Gastrocnemius medialis (tissue), 4 donors: ENCODE results near the gene BPGM. TPM values are rescaled to one million over a fixed set of nuclear protein-coding genes. Genes with fewer than 3 reads are reported as not detected.

Source experiments
- ATAC-seq, 2 donors: fragments of 150-250 bp; one replicate each; pipeline ENCODE4 v1.9.1; 2016
- DNase-seq, 2 donors: peaks; one replicate each; pipeline ENCODE4 v3.0.0-alpha.2; 2019
- H3K27ac ChIP-seq, 4 donors: fragments of 200-600 bp; sonication (generic); 1 replicate in 1 of 4; 2 replicates in 3 of 4; pipeline ENCODE4 v1.5.1; 2016 to 2018; ENCODE audit warnings: mild to moderate bottlenecking in 2 of 4, moderate library complexity in 1 of 4
- H3K27me3 ChIP-seq, 3 donors: fragments of 200-600 bp; sonication (generic) in 2 of 3; 1 replicate in 1 of 3; 2 replicates in 2 of 3; pipeline versions ENCODE4 v1.5.1 to v1.6.0; 2016 to 2019; ENCODE audit warnings: mild to moderate bottlenecking in 1 of 3, moderate library complexity in 1 of 3
- H3K36me3 ChIP-seq, 2 donors: fragments of 200-600 bp; sonication (generic) in 1 of 2; one replicate each; pipeline ENCODE4 v1.5.1; 2017 to 2018
- H3K4me1 ChIP-seq, 2 donors: fragments of 200-600 bp; sonication (generic) in 1 of 2; one replicate each; pipeline ENCODE4 v1.5.1; 2016 to 2017; ENCODE audit warnings: mild to moderate bottlenecking in 2 of 2
- H3K4me3 ChIP-seq, 4 donors: fragments of 200-600 bp; sonication (generic) in 3 of 4; 1 replicate in 1 of 4; 2 replicates in 3 of 4; pipeline ENCODE4 v1.5.1; 2016 to 2019; ENCODE audit warnings: mild to moderate bottlenecking in 2 of 4
- H3K9me3 ChIP-seq, 3 donors: fragments of 200-600 bp; sonication (generic) in 2 of 3; 1 replicate in 1 of 3; 2 replicates in 2 of 3; pipeline ENCODE4 v1.5.1; 2016 to 2019
- POLR2A ChIP-seq, 2 donors: fragments of 450-650 bp; IDR thresholded peaks; one replicate each; pipeline ENCODE4 v1.6.1; 2017; ENCODE audit warnings: antibody characterized with exemption in 2 of 2, mild to moderate bottlenecking in 2 of 2, moderate library complexity in 2 of 2
- in situ Hi-C, 4 donors: fragments of 200-750 bp; cut with MboI; loops; one replicate each; pipeline versions ENCODE4 v1.15.0 to v1.8.0; 2017; ENCODE audit warnings: low sequenced_read_pairs in 4 of 4
- intact Hi-C: fragments of 100-400 bp; cut with DNase I; formaldehyde crosslinking; loops from one replicate; pipeline ENCODE4 v1.15.1; 2023; ENCODE audit warnings: low total_unique reads
- total RNA-seq, 4 donors: library from RNA; depleted of rRNA; stranded (reverse); fragments of >200 nt; gene quantifications; one replicate each; pipeline versions ENCODE4 v1.1.0 to v1.2.3, GENCODE V29; 2016
- TF ChIP-seq, protein P1 (sequence below), 5 experiments: fragments of 450-650 bp in 3 of 5; fragments of 200-600 bp in 2 of 5; sonication (generic) in 2 of 5; IDR thresholded peaks in 4 of 5; conservative IDR thresholded peaks in 1 of 5; 1 replicate in 4 of 5; 2 replicates in 1 of 5; pipeline ENCODE4 v1.5.1; 2016 to 2019; ENCODE audit warnings: antibody characterized with exemption in 5 of 5, mild to moderate bottlenecking in 3 of 5, moderate library complexity in 3 of 5

BPGM gene
- total RNA-seq, 4 donors from 2014 or later, result 11.3 to 24.5 (median 13.6) TPM

DNA sequence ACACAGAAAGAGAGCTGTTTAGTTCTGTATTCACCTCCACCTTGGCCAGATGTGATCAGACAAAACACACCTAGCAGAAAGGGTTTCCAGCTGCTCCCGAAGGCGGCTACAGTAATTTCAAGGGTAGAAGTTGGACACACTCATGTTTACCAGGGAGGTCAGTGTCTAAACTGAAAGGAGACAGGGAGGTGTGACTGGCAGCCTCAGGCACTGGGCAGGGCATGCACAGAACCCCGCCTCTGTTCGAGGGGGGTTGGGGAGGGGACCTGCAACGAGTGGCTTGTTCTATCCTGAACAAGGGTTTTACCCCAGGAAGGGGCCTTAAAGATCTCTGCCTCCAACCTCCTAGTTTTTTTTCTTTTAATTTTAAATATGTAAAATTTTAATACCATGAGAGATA lies 49.6 kb downstream of the BPGM start:
- in situ Hi-C loops (loop anchor here in 2 of 4 donors (25.0 kb wide), 1 partner anchor 266 kb away; no protein-coding TSS in a partner anchor), intact Hi-C loops (loop anchor here (10.0 kb wide), 1 partner anchor 199 kb away; no protein-coding TSS in a partner anchor)
- Histone ChIP-seq H3K27me3 (no peaks in the 10 kb centered on the region), H3K4me3 (no peak overlapping the region), H3K9me3 (no peaks in the 10 kb centered on the region), H3K36me3 (no peaks in the 10 kb centered on the region), H3K4me1 (no peaks in the 10 kb centered on the region), H3K27ac (peak overlapping the region; percentile 26 to 67 (median 49))
- ATAC-seq (no peak), DNase-seq (no peak)
- no peak for TF ChIP-seq POLR2A (IDR thresholded peaks at IDR 0.05)

DNA sequence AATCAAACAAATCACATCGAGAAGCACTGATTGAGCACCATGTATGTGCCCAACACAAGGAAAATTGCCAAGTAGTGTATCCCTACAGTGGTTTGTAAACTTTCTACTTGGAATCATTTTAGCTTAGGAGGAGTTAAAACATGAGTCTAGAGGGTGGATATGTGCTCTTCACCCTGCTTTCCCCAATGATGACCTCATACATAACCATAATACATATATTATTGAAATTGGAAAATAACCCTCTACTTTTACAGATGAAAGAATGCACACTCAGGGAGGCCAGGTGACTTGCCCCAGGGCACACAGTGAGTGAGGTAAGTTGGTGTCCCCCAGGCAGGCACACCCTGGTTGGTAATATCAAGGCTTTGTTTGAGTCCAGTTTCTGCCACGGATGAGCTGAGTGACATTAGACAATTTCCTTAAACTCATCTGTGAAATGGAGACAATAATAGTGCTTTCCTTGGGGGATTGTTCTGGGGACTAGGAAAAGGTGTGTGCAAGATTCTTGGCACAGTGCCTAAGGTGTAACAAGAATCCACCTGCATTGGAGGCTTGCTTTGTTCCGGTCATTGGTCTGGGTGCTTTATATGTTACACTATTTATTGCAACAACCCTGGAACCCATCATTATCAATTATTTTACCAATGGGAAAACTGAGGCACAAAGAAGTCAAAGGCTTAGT lies 50.7 kb downstream of the BPGM start:
- intact Hi-C loops, result loop anchor here (10.0 kb wide), 1 partner anchor 197 kb away; no protein-coding TSS in a partner anchor
- ATAC-seq, result no peak
- Histone ChIP-seq H3K4me3 (no peak overlapping the region), H3K27me3 (no peaks in the 10 kb centered on the region), H3K27ac (no peak overlapping the region), H3K9me3 (no peaks in the 10 kb centered on the region), H3K4me1 (no peaks in the 10 kb centered on the region), H3K36me3 (no peaks in the 10 kb centered on the region)
- no peak for TF ChIP-seq POLR2A (IDR thresholded peaks at IDR 0.05)
- TF ChIP-seq, protein P1, sequence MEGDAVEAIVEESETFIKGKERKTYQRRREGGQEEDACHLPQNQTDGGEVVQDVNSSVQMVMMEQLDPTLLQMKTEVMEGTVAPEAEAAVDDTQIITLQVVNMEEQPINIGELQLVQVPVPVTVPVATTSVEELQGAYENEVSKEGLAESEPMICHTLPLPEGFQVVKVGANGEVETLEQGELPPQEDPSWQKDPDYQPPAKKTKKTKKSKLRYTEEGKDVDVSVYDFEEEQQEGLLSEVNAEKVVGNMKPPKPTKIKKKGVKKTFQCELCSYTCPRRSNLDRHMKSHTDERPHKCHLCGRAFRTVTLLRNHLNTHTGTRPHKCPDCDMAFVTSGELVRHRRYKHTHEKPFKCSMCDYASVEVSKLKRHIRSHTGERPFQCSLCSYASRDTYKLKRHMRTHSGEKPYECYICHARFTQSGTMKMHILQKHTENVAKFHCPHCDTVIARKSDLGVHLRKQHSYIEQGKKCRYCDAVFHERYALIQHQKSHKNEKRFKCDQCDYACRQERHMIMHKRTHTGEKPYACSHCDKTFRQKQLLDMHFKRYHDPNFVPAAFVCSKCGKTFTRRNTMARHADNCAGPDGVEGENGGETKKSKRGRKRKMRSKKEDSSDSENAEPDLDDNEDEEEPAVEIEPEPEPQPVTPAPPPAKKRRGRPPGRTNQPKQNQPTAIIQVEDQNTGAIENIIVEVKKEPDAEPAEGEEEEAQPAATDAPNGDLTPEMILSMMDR (IDR thresholded peaks at IDR 0.05 in 4 of 5, conservative IDR thresholded peaks at IDR 0.05 in 1 of 5), result no peak
- DNase-seq, result no peak
- in situ Hi-C loops, result loop anchor here in 2 of 4 donors (25.0 kb wide), 1 partner anchor 265 kb away; no protein-coding TSS in a partner anchor

DNA sequence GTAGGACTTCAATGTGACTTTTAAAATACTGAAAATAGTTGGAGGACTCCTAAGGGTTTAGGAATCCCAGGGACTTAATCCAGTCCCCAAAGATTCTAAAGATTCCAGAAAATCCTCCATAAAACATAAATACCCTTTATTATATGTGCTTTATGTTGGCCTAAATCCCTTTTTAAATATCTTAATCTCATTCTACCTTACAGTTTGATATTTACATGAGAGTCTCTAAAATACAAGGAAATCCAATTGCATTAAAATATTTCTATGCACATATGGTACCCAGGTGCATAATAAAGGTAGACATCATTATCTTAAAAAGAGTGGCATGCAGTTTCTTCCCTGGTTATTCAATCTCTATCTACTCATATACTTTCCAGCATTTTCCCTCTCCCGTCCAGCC lies 51.8 kb downstream of the BPGM start:
- DNase-seq (no peak), ATAC-seq (no peak)
- Histone ChIP-seq H3K27me3 (no peaks in the 10 kb centered on the region), H3K9me3 (no peaks in the 10 kb centered on the region), H3K36me3 (no peaks in the 10 kb centered on the region), H3K27ac (no peak overlapping the region), H3K4me3 (no peak overlapping the region), H3K4me1 (no peaks in the 10 kb centered on the region)
- TF ChIP-seq, protein P1 (IDR thresholded peaks at IDR 0.05 in 4 of 5, conservative IDR thresholded peaks at IDR 0.05 in 1 of 5), result no peak
- no peak for TF ChIP-seq POLR2A (IDR thresholded peaks at IDR 0.05)
- in situ Hi-C loops (loop anchor here in 2 of 4 donors (25.0 kb wide), 1 partner anchor 264 kb away; no protein-coding TSS in a partner anchor), intact Hi-C loops (loop anchor here (10.0 kb wide), 1 partner anchor 196 kb away; no protein-coding TSS in a partner anchor)

DNA sequence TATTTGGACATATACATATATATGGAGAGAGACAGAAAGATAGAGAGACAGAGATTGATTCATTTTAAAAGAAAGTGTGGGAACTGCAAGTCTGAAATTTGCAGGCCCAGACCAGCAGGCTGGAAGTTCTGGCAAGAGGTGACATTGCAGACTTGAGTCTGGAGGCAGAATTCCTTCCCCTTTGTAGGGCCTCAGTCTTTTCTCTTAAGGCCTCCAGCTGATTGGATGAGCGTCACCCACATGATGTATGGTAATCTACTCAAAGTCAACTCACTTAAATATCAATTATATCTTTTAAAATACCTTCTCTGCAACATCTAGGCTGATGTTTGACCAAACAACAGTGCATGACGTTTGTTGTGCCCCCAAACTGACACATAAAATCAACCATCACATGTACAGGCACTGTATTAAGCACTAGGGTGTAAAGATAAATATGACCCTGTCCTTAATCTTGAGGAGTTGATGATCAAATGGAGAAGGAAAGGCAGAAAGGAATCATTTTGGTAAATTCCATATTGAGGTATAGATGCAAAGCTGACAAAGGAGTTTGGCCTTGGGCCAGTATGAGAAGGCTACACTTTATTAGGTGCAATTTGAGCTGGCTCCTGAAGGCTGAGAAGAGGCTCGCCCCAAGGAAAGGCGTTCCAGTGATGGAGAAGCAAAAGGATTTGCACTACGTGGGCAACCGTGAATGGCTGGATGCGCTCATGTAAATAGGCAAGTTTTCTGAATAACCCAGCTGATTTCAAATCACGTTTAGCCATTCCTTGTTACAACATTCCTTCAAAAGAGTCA lies 52.6 kb downstream of the BPGM start:
- Histone ChIP-seq H3K9me3 (no peaks in the 10 kb centered on the region), H3K27ac (no peak overlapping the region), H3K4me1 (no peaks in the 10 kb centered on the region), H3K27me3 (no peaks in the 10 kb centered on the region), H3K36me3 (no peaks in the 10 kb centered on the region), H3K4me3 (no peak overlapping the region)
- intact Hi-C loops (loop anchor here (10.0 kb wide), 1 partner anchor 196 kb away; no protein-coding TSS in a partner anchor), in situ Hi-C loops (loop anchor here in 2 of 4 donors (25.0 kb wide), 1 partner anchor 263 kb away; no protein-coding TSS in a partner anchor)
- TF ChIP-seq, protein P1 (IDR thresholded peaks at IDR 0.05 in 4 of 5, conservative IDR thresholded peaks at IDR 0.05 in 1 of 5), result no peak
- no peak for TF ChIP-seq POLR2A (IDR thresholded peaks at IDR 0.05)
- no peak for ATAC-seq
- DNase-seq, result no peak

DNA sequence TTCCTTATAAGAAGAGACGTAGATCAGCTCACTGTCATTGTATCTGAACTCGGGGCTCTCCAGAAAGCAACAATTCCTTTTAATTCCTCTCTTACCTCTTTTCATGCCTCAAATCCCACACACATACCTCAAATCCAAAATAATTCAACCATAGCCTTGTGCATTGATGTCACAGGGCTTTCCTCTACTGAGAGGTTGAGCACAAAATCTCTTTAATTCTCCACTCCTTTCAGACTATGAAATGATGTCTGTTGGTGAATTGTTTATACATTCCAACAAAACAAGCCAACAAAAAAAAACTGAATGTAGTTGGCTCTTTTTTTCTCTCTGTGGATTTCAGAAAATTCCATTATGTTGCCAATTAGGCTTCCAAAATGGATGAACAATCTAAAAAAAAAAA lies 53.2 kb downstream of the BPGM start:
- TF ChIP-seq, protein P1 (IDR thresholded peaks at IDR 0.05 in 4 of 5, conservative IDR thresholded peaks at IDR 0.05 in 1 of 5), result no peak
- TF ChIP-seq POLR2A (IDR thresholded peaks at IDR 0.05), result no peak
- Histone ChIP-seq H3K9me3 (no peaks in the 10 kb centered on the region), H3K27me3 (no peaks in the 10 kb centered on the region), H3K4me3 (no peak overlapping the region), H3K27ac (no peak overlapping the region), H3K36me3 (no peaks in the 10 kb centered on the region), H3K4me1 (no peaks in the 10 kb centered on the region)
- intact Hi-C loops, result loop anchor here (10.0 kb wide), 2 partner anchors 135 to 195 kb away; no protein-coding TSS in a partner anchor
- in situ Hi-C loops, result loop anchor here in 2 of 4 donors (25.0 kb wide), 1 partner anchor 262 kb away; no protein-coding TSS in a partner anchor
- no peak for ATAC-seq
- no peak for DNase-seq
